Activated T-cell treated with anti-CD3 and anti-CD28 coated beads, Interleukin-2, amount 50 U/mL, for 24 hours (primary cell): ENCODE results near the gene CEACAM7.
A peak's percentile ranks its signal among the peaks of the same experiment; 100 is the strongest.

Experiments
- DNase-seq: peaks from one replicate; pipeline ENCODE4 v3.0.0-alpha.2; 2020
- H3K27ac Mint-ChIP-seq: 2 replicates; pipeline ENCODE4 v1.8.0; 2020; ENCODE audit warnings: mild to moderate bottlenecking, mixed read lengths
- H3K27me3 Mint-ChIP-seq: 2 replicates; pipeline ENCODE4 v1.8.0; 2020; ENCODE audit warnings: mixed read lengths
- H3K36me3 Mint-ChIP-seq: 2 replicates; pipeline ENCODE4 v1.8.0; 2020; ENCODE audit warnings: low read depth, mixed read lengths
- H3K4me1 Mint-ChIP-seq: 2 replicates; pipeline ENCODE4 v1.8.0; 2020; ENCODE audit warnings: low read depth, mixed read lengths
- H3K4me3 Mint-ChIP-seq: 2 replicates; pipeline ENCODE4 v1.8.0; 2020; ENCODE audit warnings: mild to moderate bottlenecking, moderate library complexity, mixed read lengths
- H3K9me3 Mint-ChIP-seq: 2 replicates; pipeline ENCODE4 v1.8.0; 2020; ENCODE audit warnings: mixed read lengths

The CEACAM7 gene

DNA sequence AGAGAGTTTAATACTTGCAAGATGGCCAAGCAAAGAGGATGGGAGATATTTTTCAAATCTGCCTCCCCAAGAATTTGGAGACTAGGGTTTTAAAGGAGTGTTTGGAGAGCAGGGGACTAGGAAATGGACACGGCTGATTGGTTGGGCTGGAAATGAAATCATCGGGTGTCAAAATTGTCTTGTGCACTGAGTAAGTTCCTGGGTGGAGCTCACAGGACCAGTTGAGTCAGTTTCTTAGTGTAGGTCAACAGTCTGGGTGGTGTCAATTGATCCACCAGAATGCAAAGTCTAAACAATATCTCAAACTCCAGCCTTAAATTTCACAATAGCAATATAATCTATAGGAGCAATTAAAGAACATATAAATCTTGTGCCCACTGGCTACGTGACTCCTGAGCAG is 38.2 kb downstream of the CEACAM7 start:
- H3K27ac Mint-ChIP-seq, result no peak overlapping the region
- peaks cover 5% of the 10 kb centered on the region for H3K9me3 Mint-ChIP-seq
- no peaks in the 10 kb centered on the region for H3K36me3 Mint-ChIP-seq
- H3K27me3 Mint-ChIP-seq, result peaks cover 48% of the 10 kb centered on the region
- no peaks in the 10 kb centered on the region for H3K4me1 Mint-ChIP-seq
- no peak overlapping the region for H3K4me3 Mint-ChIP-seq
- no peak for DNase-seq

DNA sequence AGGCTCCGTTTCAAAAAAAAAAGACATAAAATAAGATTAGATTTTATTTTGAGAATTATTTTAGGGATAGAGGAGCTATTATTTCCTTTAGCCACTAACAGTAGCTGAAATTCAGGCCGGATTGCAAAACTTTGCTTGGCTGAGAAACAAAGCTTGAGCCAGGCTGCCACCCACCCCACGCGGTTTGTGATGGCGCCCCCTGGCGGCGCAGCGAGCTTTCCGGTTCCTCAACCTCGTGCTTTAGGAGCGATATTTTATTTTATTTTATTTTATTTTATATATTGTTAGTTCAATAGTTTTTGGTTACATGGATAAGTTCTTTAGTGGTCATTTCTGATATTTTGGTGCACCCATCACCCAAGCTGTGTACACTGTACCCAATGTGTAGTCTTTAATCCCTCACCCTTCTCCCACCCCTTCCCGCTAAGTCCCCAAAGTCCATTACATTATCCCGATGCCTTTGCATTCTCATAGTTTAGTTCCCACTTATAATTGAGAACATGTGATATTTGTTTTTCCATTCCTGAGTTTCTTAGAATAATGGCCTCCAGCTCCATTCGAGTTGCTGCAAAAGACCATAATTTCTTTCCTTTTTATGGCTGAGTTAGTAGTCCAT is 41.4 kb downstream of the CEACAM7 start:
- H3K4me3 Mint-ChIP-seq, result no peak overlapping the region
- no peak overlapping the region for H3K27ac Mint-ChIP-seq

DNA sequence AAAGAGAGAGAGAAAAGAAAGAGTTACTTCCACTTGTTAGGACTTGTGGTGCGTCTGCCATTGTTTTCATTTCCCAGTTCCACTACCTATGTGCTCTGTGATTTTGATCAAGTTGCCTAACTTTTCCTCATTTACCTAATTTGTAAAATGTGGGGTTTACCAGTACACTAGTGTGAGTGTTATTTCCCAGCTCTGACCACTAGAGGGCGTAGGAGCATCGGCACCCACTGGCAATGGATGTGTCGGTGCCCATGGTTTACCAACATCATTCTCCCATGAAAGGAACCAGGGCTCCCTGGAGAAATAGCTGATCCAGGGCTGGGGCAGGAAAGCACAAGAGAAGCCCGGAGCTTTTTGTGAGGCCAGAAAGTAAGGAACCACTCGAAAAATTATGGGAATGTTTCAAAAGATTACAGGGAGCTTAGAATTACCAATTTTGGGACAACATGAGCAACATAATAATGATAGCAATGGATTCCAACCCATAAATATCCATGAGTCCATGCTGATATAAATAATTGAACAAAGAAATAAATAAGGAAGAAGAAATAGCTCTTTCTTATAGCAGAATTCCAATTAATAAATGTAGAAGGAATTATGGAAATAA is 46.1 kb downstream of the CEACAM7 start:
- H3K9me3 Mint-ChIP-seq, result no peaks in the 10 kb centered on the region
- peaks cover 25% of the 10 kb centered on the region for H3K27me3 Mint-ChIP-seq
- peaks cover 26% of the 10 kb centered on the region for H3K4me1 Mint-ChIP-seq
- no peak overlapping the region for H3K27ac Mint-ChIP-seq
- DNase-seq, result peak; percentile 66
- H3K36me3 Mint-ChIP-seq, result no peaks in the 10 kb centered on the region
- H3K4me3 Mint-ChIP-seq, result no peak overlapping the region

More for the DNA sequence above, 41.4 kb downstream of the CEACAM7 start:
- peaks cover 2% of the 10 kb centered on the region for H3K4me1 Mint-ChIP-seq
- H3K9me3 Mint-ChIP-seq, result no peaks in the 10 kb centered on the region
- peak; percentile 69 for DNase-seq
- no peaks in the 10 kb centered on the region for H3K36me3 Mint-ChIP-seq
- H3K27me3 Mint-ChIP-seq, result peaks cover 48% of the 10 kb centered on the region

DNA sequence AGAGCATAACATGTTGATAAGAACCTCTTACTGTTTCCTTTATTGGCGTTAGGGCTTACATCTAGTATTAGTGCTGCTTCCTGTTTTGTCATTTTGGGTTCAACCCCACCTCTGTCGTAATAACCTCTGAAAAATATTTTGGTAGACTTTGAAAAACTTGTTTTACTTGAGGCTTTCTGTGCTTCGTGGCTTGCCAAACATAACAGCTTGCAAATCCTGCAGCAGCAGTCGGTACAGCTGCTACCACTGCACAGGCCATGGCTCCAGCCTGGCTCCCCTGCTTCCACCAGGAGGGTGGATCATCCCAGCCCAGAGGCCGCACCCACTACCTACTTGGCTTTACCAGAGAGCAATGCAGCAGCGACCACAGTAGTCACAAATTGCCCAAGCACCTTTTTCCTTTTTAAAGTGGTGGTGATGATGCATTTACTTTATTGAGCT is 49.4 kb downstream of the CEACAM7 start:
- no peak overlapping the region for H3K27ac Mint-ChIP-seq
- no peak for DNase-seq
- peaks cover 54% of the 10 kb centered on the region for H3K27me3 Mint-ChIP-seq
- H3K4me1 Mint-ChIP-seq, result peaks cover 26% of the 10 kb centered on the region
- H3K9me3 Mint-ChIP-seq, result peaks cover 4% of the 10 kb centered on the region
- H3K36me3 Mint-ChIP-seq, result no peaks in the 10 kb centered on the region
- H3K4me3 Mint-ChIP-seq, result no peak overlapping the region

DNA sequence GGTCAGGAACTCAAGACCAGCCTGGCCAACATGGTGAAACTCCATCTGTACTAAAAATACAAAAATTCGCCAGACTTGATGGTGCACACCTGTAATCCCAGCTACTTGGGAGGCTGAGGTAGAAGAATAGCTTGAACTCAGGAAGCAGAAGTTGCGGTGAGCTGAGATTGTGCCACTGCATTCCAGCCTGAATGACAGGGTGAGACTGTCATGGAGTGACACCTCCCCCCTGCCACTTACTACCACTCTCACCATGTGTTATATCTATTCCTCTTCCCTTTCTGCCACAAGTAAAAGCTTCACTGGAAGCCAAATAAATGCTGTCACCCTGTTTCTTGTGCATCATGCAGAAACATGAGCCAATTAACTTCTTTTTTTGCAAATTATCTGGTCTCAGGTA is 50.6 kb downstream of the CEACAM7 start:
- Mint-ChIP-seq H3K4me3 (no peak overlapping the region), H3K27ac (no peak overlapping the region), H3K27me3 (peaks cover 58% of the 10 kb centered on the region), H3K4me1 (peaks cover 26% of the 10 kb centered on the region), H3K36me3 (no peaks in the 10 kb centered on the region), H3K9me3 (peaks cover 4% of the 10 kb centered on the region)
- DNase-seq, result no peak

DNA sequence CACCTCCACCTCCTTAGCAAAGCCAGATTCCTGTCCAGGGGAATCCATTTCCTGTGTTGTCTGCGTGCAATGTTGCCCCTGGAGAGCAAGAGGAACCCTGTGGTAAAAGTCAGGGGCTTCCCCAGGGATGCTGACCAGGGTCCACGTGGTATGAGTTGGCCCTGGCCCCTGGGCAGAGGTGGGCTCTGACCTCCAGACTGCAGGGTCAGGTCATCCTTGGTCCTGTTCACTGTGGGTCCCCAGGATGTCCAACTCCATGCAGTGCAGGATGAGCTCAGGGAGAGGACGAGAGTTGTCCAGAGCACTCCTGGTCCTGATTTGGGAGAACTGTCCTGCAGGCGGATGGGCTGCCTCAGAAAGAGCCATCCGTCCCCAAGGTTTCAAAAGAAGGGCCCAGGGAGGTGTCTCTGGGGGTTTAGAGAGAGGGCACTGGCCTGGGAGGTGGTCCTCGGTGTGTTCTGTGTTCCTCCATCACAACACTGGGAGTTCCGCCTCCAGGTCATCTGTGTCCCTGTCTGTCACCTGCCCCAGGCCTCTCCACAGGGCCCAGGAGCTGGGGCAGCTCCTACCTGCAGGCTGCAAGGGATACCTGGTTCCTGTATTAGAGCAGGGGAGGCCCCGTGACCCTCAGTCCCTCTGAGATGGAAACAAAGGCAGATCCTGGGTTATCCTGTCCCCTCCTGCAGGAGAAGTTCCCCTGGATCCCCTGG is 59.9 kb downstream of the CEACAM7 start:
- DNase-seq, result no peak
- Mint-ChIP-seq H3K27ac (no peak overlapping the region), H3K4me3 (no peak overlapping the region), H3K36me3 (no peaks in the 10 kb centered on the region), H3K9me3 (peaks cover 15% of the 10 kb centered on the region), H3K27me3 (peaks cover 51% of the 10 kb centered on the region), H3K4me1 (no peaks in the 10 kb centered on the region)

DNA sequence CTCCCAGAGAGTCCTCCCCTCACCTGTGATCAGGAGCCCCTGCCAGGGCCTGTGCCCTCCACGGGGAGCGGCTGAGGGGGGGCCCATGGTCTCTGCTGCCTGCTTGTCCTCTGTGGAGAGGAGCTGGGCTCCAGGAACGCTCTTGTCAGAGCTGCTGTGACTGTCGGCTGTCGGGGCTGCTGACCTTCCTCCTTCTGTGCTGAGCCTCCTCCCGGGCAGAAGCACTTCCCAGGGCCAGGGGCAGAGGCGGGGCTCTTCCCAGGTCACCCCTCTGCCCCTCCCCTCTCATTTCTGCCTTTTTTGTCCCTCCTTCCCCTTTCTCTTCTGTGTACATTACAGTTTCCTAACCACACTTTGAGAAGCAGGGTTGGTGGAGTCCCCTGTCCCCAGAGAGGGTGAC is 61.2 kb downstream of the CEACAM7 start, which contains the start of gene CEACAM4:
Gene CEACAM4, minus strand, starts transcription at position 198 of the 400 bp plus-strand sequence. Its CDS starts 111 bp downstream, at position 87.
- DNase-seq, result no peak
- no peaks in the 10 kb centered on the region for H3K36me3 Mint-ChIP-seq
- H3K27ac Mint-ChIP-seq, result no peak within 1 kb of the TSS
- peaks cover 15% of the 10 kb centered on the region for H3K9me3 Mint-ChIP-seq
- H3K27me3 Mint-ChIP-seq, result peaks cover 48% of the 10 kb centered on the region
- H3K4me3 Mint-ChIP-seq, result no peak within 1 kb of the TSS
- no peaks in the 10 kb centered on the region for H3K4me1 Mint-ChIP-seq

DNA sequence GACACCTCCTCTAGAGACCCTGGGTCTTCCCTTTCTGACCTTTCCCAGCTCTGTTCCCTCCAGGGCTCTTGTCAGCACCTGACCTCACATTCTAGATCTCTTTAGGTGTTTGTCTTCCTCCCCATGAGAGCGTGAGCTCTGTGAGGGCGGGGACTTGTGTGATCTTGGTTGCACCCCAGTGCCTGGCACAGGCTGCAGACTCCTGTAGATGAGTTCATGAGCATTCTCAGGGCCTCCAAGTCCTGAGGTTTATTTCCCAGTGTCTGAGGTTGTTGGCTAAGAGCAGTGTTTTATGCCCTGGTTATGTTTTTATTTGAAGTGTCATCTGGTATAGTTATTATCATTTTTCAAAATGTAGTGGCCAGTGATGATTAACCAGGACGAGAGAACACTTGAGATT is 61.8 kb downstream of the CEACAM7 start:
- no peaks in the 10 kb centered on the region for H3K36me3 Mint-ChIP-seq
- H3K9me3 Mint-ChIP-seq, result peaks cover 12% of the 10 kb centered on the region
- H3K4me1 Mint-ChIP-seq, result no peaks in the 10 kb centered on the region
- no peak for DNase-seq
- H3K27me3 Mint-ChIP-seq, result peaks cover 42% of the 10 kb centered on the region
- no peak overlapping the region for H3K4me3 Mint-ChIP-seq
- no peak overlapping the region for H3K27ac Mint-ChIP-seq

DNA sequence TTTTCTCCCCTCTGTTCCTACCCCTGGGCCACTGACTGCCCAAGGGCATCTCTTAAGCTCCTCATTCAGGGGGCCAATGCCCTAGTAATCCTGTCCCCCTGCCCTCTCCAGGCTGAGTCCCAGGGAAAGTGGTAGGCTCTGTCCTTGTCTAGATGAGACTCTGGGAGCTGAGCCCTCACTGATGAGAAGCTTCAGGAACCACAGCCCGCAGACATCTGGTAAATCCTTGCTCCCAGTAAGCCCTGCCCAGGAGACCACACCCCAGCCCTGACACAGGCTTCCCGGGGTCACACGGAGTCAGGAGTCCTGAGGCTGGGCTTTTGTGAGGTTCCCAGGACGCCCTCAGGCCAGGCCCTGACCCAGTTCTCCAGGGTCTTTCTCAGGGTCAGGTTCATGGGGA is 63.1 kb downstream of the CEACAM7 start:
- H3K4me3 Mint-ChIP-seq, result no peak overlapping the region
- H3K36me3 Mint-ChIP-seq, result no peaks in the 10 kb centered on the region
- no peaks in the 10 kb centered on the region for H3K9me3 Mint-ChIP-seq
- H3K27ac Mint-ChIP-seq, result no peak overlapping the region
- H3K4me1 Mint-ChIP-seq, result no peaks in the 10 kb centered on the region
- DNase-seq, result no peak
- H3K27me3 Mint-ChIP-seq, result peaks cover 33% of the 10 kb centered on the region

DNA sequence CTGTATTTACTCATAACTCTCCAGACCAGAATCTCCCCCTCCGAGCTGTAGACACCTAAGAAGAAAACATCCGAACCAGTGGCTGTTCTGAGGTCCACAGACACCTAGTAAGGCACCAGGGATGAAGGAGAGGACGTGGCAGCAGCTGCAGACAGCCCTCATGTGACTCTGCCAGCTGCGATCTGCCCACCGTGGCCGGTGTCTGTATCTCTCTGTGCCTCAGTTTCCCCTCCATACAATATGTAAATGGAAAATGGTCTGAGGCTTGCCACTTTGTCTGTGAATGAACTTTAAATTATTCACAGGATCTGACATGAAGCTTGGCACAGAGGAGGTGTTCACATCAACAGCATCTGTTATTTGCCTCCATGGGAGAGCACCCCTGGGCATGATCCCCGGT is 63.6 kb downstream of the CEACAM7 start:
- Mint-ChIP-seq H3K4me3 (no peak overlapping the region), H3K27ac (no peak overlapping the region), H3K9me3 (no peaks in the 10 kb centered on the region), H3K4me1 (no peaks in the 10 kb centered on the region), H3K27me3 (peaks cover 33% of the 10 kb centered on the region), H3K36me3 (no peaks in the 10 kb centered on the region)
- DNase-seq, result no peak

DNA sequence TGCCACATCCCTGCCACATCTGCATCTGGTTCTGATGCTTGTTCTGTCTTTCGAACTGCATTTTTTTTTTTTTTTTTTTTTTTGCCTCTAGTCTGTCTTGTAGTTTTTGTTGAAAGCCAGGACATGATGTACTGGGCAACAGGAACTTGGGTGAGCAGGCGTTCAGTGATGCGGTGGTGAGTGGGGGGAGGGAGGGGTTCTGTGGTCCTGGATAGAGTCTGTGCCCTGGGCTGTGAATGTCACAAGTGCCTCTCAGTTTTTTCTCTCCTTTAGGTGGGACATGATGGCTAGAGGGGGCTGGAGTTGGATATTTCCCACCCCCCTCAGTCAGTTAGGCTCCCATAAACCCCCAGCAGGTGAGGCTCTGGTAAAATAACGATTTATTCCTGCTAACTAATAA is 64.7 kb downstream of the CEACAM7 start:
- no peak overlapping the region for H3K4me3 Mint-ChIP-seq
- no peaks in the 10 kb centered on the region for H3K4me1 Mint-ChIP-seq
- no peak for DNase-seq
- no peaks in the 10 kb centered on the region for H3K9me3 Mint-ChIP-seq
- no peak overlapping the region for H3K27ac Mint-ChIP-seq
- no peaks in the 10 kb centered on the region for H3K36me3 Mint-ChIP-seq
- peaks cover 26% of the 10 kb centered on the region for H3K27me3 Mint-ChIP-seq
